Ovary (tissue), 3 donors: ENCODE data around the gene TMEM132D.

Experiments used
- CTCF ChIP-seq, 3 donors: fragments of 450-650 bp in 2 of 3; fragments of 200-600 bp in 1 of 3; IDR thresholded peaks; one replicate each; pipeline versions ENCODE4 v1.5.1 to v1.8.0; 2016 to 2022; ENCODE audit warnings: antibody characterized with exemption in 3 of 3, mild to moderate bottlenecking in 1 of 3
- EP300 ChIP-seq: sonication (generic); formaldehyde crosslinking; IDR thresholded peaks from one replicate; pipeline ENCODE4 v1.6.1; 2017; ENCODE audit warnings: antibody characterized with exemption
- POLR2A ChIP-seq: fragments of 450-650 bp; IDR thresholded peaks from one replicate; pipeline ENCODE4 v1.6.1; 2017; ENCODE audit warnings: antibody characterized with exemption, mild to moderate bottlenecking, moderate library complexity
- donor health status: DM: no; HTN: no; CAD: no.

GRCh38 chr12:129631316-129631715 lies 272.5 kb downstream of the TMEM132D start:
- TF ChIP-seq CTCF (IDR thresholded peaks at IDR 0.05) (no peak), POLR2A (no peak), EP300 (no peak)
